Suprapubic skin (tissue), 4 donors: ENCODE measurements around the gene NGDN. TPM values are rescaled to one million over a fixed set of nuclear protein-coding genes. Genes with fewer than 3 reads are reported as not detected.

Source experiments
- DNase-seq, 2 donors: peaks; one replicate each; pipeline ENCODE4 v3.0.0-alpha.2; 2019; ENCODE audit warnings: low spot score in 2 of 2
- H3K27ac ChIP-seq: fragments of 200-600 bp; sonication (generic); one replicate; pipeline ENCODE4 v1.5.1; 2019
- H3K27me3 ChIP-seq: fragments of 200-600 bp; sonication (generic); one replicate; pipeline ENCODE4 v1.5.1; 2019
- H3K36me3 ChIP-seq: fragments of 200-600 bp; sonication (generic); one replicate; pipeline ENCODE4 v1.5.1; 2019
- H3K4me1 ChIP-seq: fragments of 200-600 bp; sonication (generic); one replicate; pipeline ENCODE4 v1.5.1; 2019
- H3K4me3 ChIP-seq: fragments of 200-600 bp; sonication (generic); one replicate; pipeline ENCODE4 v1.5.1; 2019; ENCODE audit warnings: mild to moderate bottlenecking
- H3K9me3 ChIP-seq: fragments of 200-600 bp; sonication (generic); one replicate; pipeline ENCODE4 v1.5.1; 2019
- CTCF ChIP-seq, 2 donors: fragments of 200-600 bp in 1 of 2; fragments of 450-650 bp in 1 of 2; sonication (generic) in 1 of 2; IDR thresholded peaks; one replicate each; pipeline ENCODE4 v1.5.1; 2016 to 2019; ENCODE audit warnings: antibody characterized with exemption in 2 of 2, mild to moderate bottlenecking in 1 of 2, moderate library complexity in 1 of 2
- EP300 ChIP-seq: sonication (generic); formaldehyde crosslinking; IDR thresholded peaks from one replicate; pipeline ENCODE4 v1.6.1; 2017; ENCODE audit warnings: antibody characterized with exemption
- POLR2A ChIP-seq, 2 donors: fragments of 450-650 bp; IDR thresholded peaks; one replicate each; pipeline ENCODE4 v1.6.1; 2017; ENCODE audit warnings: antibody characterized with exemption in 2 of 2, mild to moderate bottlenecking in 2 of 2, moderate library complexity in 2 of 2
- POLR2AphosphoS5 ChIP-seq, 3 donors: sonication (generic); formaldehyde crosslinking; IDR thresholded peaks; one replicate each; pipeline ENCODE4 v1.6.1; 2017; ENCODE audit warnings: antibody characterized with exemption in 3 of 3
- WGBS: methylation state at CpG from one replicate; pipeline ENCODE4 v1.1.5; 2018; 5-methylcytosine and 5-hydroxymethylcytosine counted together
- total RNA-seq, 4 donors: library from RNA; depleted of rRNA; stranded (reverse); fragments of >200 nt; gene quantifications; one replicate each; pipeline ENCODE4 v1.1.0, GENCODE V29; 2016

The NGDN gene
- total RNA-seq, 4 donors from 2014 or later = 31.1 to 61.4 (median 46.5) TPM

GRCh38 chr14:23523229-23524016 is 53.9 kb downstream of the NGDN start:
- WGBS = 88% methylated on average over 15 of the region's 16 CpGs
- no peaks in the 10 kb centered on the region for H3K4me1 ChIP-seq
- no peak overlapping the region for H3K27ac ChIP-seq
- no peaks in the 10 kb centered on the region for H3K27me3 ChIP-seq
- H3K36me3 ChIP-seq = peaks cover 5% of the 10 kb centered on the region
- no peak for TF ChIP-seq POLR2AphosphoS5 (IDR thresholded peaks at IDR 0.05)
- TF ChIP-seq EP300 = no peak
- no peak for TF ChIP-seq POLR2A (IDR thresholded peaks at IDR 0.05)
- no peak for TF ChIP-seq CTCF (IDR thresholded peaks at IDR 0.05)
- H3K9me3 ChIP-seq = no peaks in the 10 kb centered on the region
- no peak overlapping the region for H3K4me3 ChIP-seq
- DNase-seq = no peak

DNA sequence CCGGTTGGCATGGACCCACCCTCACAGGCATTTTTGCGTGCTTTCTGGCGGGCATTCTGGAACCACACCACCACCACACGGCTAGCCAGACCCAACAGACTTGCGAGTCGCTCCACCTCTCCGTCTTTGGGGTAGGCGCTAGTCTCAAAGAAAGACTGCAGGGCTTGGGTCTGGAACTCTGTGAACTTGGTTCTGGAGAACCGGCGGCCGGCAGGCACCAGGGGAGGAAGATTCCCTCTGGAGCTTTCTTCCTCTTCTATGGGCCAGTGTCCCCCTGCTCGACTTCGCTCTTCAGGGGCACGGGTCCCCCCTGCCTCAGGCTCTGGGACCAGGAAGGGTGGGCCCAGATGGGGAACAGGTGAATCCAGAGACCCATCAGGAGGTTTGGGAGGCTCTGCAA is 55.5 kb downstream of the NGDN start:
- H3K27ac ChIP-seq = no peak overlapping the region
- H3K4me1 ChIP-seq = no peaks in the 10 kb centered on the region
- DNase-seq = no peak
- peaks cover 5% of the 10 kb centered on the region for H3K36me3 ChIP-seq
- no peak for TF ChIP-seq POLR2A (IDR thresholded peaks at IDR 0.05)
- no peak for TF ChIP-seq POLR2AphosphoS5 (IDR thresholded peaks at IDR 0.05)
- TF ChIP-seq EP300 = no peak
- TF ChIP-seq CTCF (IDR thresholded peaks at IDR 0.05) = no peak
- H3K4me3 ChIP-seq = no peak overlapping the region
- no peaks in the 10 kb centered on the region for H3K9me3 ChIP-seq
- 94% methylated on average over 14 of the region's 14 CpGs for WGBS
- no peaks in the 10 kb centered on the region for H3K27me3 ChIP-seq

DNA sequence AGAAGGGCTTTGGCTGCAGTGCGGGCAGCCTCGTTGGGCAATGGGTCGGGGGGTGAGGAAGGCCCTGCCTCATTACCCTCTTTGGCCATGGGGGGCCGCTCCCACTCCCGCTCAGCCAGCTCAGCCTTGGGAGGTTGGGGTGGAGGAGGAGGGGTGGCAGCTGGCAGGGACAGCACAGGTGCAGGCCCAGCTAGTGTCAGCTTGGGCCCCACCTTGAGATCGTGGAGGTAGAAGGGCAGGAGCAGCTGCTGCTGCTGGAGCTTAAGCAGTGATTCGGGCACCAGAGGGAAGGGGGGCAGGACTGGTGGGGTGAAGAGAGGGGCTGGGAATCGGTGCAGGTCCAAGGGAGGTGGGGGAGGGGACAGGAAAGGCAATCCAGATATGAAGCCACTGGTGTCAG is 56.1 kb downstream of the NGDN start:
- WGBS = 91% methylated on average over 8 of the region's 8 CpGs
- TF ChIP-seq POLR2AphosphoS5 (IDR thresholded peaks at IDR 0.05) = no peak
- Histone ChIP-seq H3K4me3 (no peak overlapping the region), H3K36me3 (peaks cover 5% of the 10 kb centered on the region), H3K27me3 (no peaks in the 10 kb centered on the region), H3K9me3 (no peaks in the 10 kb centered on the region), H3K4me1 (no peaks in the 10 kb centered on the region), H3K27ac (no peak overlapping the region)
- DNase-seq = no peak

Other genes with a start within 250 kb of the NGDN start
- gene RNF212B, start 231.8 kb upstream of the NGDN start, total RNA-seq = not detected
- gene HOMEZ, start 183.6 kb upstream of the NGDN start, total RNA-seq = 10 to 100 TPM in 1 of 4 donors, 1 to 10 TPM in 3; 7.8 to 13.1 (median 8.5) TPM
- gene PPP1R3E, start 166.8 kb upstream of the NGDN start, total RNA-seq = 10 to 100 TPM; 15.3 to 29.9 (median 22.5) TPM
- gene BCL2L2, start 162.9 kb upstream of the NGDN start, total RNA-seq = 10 to 100 TPM; 35.4 to 48.4 (median 44.7) TPM
- 100 to 1,000 TPM in 1 of 4 donors, 10 to 100 TPM in 3; 45.1 to 109 (median 58.8) TPM for gene PABPN1, start 148.2 kb upstream of the NGDN start, total RNA-seq
- 10 to 100 TPM; 15.4 to 67.6 (median 22.5) TPM for gene SLC22A17, start 116.8 kb upstream of the NGDN start, total RNA-seq
- 10 to 100 TPM; 63.0 to 74.0 (median 64.8) TPM for gene EFS, start 104.5 kb upstream of the NGDN start, total RNA-seq
- gene IL25, start 96.9 kb upstream of the NGDN start, total RNA-seq = 1 to 10 TPM in 1 of 4 donors, under 1 TPM in 1, not detected in 2; 0.68 to 1.2 TPM
- gene CMTM5, start 92.7 kb upstream of the NGDN start, total RNA-seq = under 1 TPM in 1 of 4 donors, not detected in 3; 0.76 TPM
- gene MYH6, start 61.4 kb upstream of the NGDN start, total RNA-seq = not detected
- not detected for gene MYH7, start 34.0 kb upstream of the NGDN start, total RNA-seq
- 1 to 10 TPM in 1 of 4 donors, under 1 TPM in 3; 0.16 to 1.4 (median 0.56) TPM for gene ZFHX2, start 82.1 kb downstream of the NGDN start, total RNA-seq
- gene THTPA, start 86.6 kb downstream of the NGDN start, total RNA-seq = 10 to 100 TPM in 2 of 4 donors, 1 to 10 TPM in 2; 7.0 to 16.7 (median 11.8) TPM
- 100 to 1,000 TPM; 117 to 415 (median 150) TPM for gene AP1G2, start 98.1 kb downstream of the NGDN start, total RNA-seq
- under 1 TPM in 3 of 4 donors, not detected in 1; 0.30 to 0.60 (median 0.30) TPM for gene JPH4, start 109.1 kb downstream of the NGDN start, total RNA-seq
- 1 to 10 TPM in 2 of 4 donors, under 1 TPM in 2; 0.21 to 2.6 (median 1.3) TPM for gene DHRS2, start 166.7 kb downstream of the NGDN start, total RNA-seq